GM19023 (cell line): ENCODE data around the gene DNAJC1.
"Not testable (repeated sequence)": the region's sequence is repeated elsewhere in the genome, so short reads cannot be mapped to it uniquely, and the experiment has no call there.

Experiments used
- ATAC-seq: cut with Tn5 transposase; IDR thresholded peaks from one replicate; pipeline ENCODE4 v1.9.1; 2021; ENCODE audit warnings: mild to moderate bottlenecking, moderate library complexity; ENCODE audit not compliant: unreplicated experiment

The DNAJC1 gene

GRCh38 chr10:21912625-21913024 is 90.9 kb downstream of the DNAJC1 start:
- ATAC-seq: no peak

DNA sequence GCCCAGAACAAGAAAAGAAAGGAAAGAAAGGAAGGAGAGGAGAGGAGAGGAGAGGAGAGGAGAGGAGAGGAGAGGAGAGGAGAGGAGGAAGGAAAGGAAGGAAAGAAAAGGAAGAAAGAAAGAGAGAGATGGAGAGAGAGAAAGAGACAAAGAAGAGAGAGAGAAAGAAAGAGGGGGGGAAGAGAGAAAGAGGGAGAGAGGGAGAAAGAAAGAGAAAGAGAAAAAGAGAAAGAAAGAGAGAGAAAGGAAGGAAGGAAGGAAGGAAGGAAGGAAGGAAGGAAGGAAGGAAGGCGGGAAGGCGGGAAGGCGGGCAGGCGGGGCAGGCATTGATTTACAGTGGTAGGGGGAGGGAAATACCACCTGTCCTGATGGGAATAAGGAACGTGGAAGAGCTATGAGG is 92.7 kb downstream of the DNAJC1 start:
- ATAC-seq: no peak

DNA sequence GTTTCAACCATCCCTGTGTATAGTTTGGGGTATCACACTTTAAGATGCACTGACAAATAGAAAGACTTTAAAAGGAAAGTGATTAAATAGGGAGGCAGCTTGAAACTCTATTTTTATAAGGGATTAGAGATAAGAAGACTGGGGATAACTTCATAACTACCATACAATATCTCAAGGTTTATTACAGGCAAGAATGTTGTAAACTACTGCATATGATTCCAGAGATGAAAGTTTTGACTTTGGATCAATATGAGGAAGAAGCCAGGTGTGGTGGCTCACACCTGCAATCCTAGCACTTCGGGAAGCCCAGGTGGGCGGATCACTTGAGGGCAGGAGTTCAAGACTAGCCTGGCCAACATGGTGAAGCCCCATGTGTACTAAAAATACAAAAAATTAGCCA is 96.1 kb downstream of the DNAJC1 start:
- ATAC-seq: no peak

GRCh38 chr10:21904930-21905329 is 98.6 kb downstream of the DNAJC1 start:
- no peak for ATAC-seq

DNA sequence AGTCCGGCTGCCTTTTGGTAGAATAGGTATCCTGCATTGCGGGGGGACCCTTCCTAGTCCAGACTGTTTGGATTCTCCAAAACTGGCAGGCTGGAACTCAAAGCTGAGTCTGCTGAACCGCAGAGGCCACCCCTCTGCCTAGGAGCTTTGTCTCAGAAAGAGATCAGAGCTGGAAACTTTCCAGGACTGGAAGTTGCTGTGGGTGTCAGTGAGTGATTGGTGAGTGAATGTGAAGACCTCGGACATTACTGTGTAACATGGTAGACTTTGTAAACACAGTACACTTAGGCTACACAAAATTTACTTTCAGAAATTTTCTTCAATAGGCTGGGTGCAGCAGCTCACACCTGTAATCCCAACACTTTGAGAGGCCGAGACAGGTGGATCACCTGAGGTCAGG is 103.8 kb downstream of the DNAJC1 start:
- no peak for ATAC-seq

- no peak for ATAC-seq
These were observed 107.6 kb downstream of the DNAJC1 start for GRCh38 chr10:21895932-21896331.

DNA sequence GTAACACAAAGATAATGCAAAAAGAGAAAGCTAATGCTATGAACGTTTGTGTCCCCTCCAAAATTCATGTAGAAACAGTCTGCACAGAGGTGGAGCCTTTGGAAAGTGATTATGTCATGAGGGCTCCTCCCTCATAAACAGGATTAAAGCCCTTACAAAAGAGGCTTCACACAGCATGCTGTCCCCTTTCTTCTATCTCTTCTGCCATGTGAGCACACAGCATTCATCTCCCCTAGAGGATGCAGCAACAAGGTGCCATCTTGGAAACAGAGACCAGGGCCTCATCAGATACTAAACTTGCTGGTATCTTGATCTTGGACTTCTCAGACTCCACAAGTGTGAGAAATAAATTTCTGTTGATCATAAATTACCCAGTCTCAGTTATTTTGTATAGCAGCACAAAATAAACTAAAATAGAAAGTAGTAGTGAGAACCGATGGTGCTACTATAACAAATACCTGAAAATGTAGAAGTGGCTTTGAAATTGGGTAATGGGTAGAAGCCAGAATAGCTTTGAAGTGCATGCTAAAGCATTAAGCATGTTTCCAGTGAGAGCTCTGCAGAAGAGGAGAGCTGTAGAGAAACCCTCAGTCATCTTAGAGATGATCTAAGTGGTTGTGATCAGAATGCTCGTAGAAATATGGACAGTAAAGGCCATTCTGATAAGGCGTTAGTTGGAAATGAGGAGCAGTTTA is 108.7 kb downstream of the DNAJC1 start:
- no peak for ATAC-seq

GRCh38 chr10:21891439-21891838 is 112.1 kb downstream of the DNAJC1 start:
- no peak for ATAC-seq

- ATAC-seq: no peak
These were observed 113.9 kb downstream of the DNAJC1 start for GRCh38 chr10:21889477-21890275.

- peak; percentile 87 for ATAC-seq
These were observed 114.6 kb downstream of the DNAJC1 start for GRCh38 chr10:21888959-21889358.

DNA sequence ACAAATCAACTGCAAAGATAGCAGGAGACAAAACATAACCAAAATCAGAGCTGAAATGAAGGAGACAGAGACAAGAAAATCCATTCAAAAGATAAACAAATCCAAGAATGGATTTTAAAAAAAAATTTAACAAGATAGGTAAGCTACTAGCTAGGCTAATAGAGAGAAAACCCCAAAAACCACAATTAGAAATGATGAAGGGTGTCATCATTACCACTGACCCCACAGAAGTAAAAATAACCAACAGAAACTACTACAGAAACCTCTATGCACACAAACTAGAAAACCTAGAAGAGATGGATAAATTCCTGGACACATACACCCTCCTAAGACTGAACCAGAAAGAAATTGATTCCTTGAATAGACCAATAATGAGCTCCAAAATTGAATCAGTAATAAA is 117.6 kb downstream of the DNAJC1 start:
- no peak for ATAC-seq

GRCh38 chr10:21873198-21873597 is 130.3 kb downstream of the DNAJC1 start:
- ATAC-seq: no peak

DNA sequence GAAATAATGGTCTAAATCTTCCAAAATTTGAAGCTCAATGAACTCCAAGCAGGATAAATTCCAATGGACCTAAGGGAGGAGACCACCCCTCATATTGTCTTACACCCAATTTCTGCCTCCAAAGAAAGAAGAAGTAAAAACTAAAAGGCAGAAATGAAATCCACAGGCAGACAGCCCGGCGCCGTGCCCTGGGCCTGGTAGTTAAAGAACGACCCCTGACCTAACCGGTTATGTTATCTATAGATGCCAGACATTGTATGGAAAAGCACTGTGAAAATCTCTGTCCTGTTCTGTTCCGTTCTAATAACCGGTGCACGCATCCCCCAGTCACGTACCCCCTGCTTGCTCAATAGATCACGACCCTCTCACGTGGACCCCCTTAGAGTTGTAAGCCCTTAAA is 130.8 kb downstream of the DNAJC1 start:
- not testable (repeated sequence) for ATAC-seq

DNA sequence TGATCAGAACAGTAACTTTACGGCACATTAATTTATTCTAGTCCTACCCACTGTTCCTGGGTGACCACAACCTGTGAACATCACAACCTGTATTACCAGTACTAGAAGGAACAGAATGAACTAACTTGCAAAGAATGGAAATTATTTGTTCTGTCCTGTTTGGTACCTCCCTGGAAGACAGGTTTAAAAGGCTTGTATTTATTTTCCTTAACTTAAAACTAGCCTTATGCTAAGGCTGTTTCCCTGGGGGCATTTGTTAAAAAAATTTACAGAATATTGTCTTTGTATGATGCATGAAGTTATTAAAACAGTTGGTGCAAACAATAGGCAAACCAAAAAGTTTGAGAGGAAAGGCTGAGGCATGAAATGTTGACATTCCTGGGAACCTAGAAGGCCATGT is 132.7 kb downstream of the DNAJC1 start:
- ATAC-seq: no peak

DNA sequence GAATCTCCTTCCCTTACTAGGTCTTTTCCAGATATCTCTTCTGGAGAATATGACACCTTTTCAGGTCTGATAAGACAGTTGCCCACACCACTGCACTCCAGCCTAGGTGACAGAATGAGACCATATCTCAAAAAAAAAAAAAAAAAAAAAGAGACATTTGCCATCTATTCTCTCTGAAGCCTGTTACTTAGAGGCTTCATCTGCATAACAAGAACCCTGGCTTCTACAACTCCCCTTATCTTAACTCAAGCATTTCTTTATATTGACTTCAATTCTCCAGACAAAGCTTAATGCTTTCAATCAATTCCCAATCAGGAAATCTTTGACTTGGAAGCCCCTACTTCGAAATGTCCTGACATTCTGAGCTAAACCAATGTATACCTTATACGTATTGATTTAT is 134.4 kb downstream of the DNAJC1 start:
- ATAC-seq: not testable (repeated sequence)

- no peak for ATAC-seq
These were observed 142.8 kb downstream of the DNAJC1 start for GRCh38 chr10:21860718-21861117.

GRCh38 chr10:21858455-21858854 is 145.1 kb downstream of the DNAJC1 start:
- ATAC-seq: no peak

GRCh38 chr10:21849607-21850006 is 153.9 kb downstream of the DNAJC1 start:
- no peak for ATAC-seq

GRCh38 chr10:21843645-21844044 is 159.9 kb downstream of the DNAJC1 start:
- no peak for ATAC-seq

DNA sequence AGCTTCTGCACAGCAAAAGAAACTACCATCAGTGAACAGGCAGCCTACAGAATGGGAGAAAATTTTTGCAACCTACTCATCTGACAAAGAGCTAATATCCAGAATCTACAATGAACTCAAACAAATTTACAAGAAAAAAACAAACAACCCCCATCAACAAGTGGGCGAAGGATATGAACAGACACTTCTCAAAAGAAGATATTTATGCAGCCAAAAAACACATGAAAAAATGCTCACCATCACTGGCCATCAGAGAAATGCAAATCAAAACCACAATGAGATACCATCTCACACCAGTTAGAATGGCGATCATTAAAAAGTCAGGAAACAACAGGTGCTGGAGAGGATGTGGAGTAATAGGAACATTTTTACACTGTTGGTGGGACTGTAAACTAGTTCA is 162.3 kb downstream of the DNAJC1 start:
- not testable (repeated sequence) for ATAC-seq

DNA sequence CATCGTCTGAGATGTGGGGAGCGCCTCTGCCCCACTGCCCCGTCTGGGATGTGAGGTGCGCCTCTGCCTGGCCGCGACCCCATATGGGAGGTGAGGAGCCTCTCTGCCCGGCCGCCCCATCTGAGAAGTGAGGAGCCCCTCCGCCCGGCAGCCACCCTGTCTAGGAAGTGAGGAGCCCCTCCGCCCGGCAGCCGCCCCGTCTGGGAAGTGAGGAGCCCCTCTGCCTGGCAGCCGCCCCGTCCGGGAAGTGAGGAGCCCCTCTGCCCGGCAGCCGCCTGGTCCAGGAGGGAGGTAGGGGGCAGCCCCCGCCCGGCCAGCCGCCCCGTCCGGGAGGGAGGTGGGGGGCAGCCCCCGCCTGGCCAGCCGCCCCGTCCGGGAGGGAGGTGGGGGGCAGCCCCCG is 166.0 kb downstream of the DNAJC1 start:
- ATAC-seq: not testable (repeated sequence)

- not testable (repeated sequence) for ATAC-seq
These were observed 169.0 kb downstream of the DNAJC1 start for GRCh38 chr10:21834574-21834973.

DNA sequence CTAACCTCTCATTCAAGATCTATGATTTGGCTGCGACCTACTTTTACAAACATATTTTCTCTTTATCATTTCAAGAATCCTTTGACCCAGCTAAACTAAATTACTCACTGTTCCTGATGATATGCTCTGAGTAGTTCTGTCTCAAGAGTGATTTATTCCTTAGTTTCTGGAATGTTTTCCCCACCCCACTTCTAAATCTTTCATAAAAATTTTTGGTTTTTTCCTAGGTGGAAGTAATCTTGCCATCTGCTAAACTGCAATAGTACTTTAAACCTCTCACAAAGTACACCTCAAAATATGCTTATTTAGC is 170.8 kb downstream of the DNAJC1 start:
- ATAC-seq: no peak
